NT2/D1 (cell line): Measurements from ENCODE around the gene SLC6A12.

Source experiments
- SUZ12 ChIP-seq: IDR thresholded peaks from 2 replicates; pipeline ENCODE4 v1.6.1; 2011; ENCODE audit not compliant: insufficient read length, insufficient read depth; ENCODE audit errors: extremely low read depth
- ZNF274 ChIP-seq: IDR thresholded peaks from 2 replicates; pipeline ENCODE4 v1.6.1; 2011; ENCODE audit warnings: mild to moderate bottlenecking, low read depth, low read length

DNA sequence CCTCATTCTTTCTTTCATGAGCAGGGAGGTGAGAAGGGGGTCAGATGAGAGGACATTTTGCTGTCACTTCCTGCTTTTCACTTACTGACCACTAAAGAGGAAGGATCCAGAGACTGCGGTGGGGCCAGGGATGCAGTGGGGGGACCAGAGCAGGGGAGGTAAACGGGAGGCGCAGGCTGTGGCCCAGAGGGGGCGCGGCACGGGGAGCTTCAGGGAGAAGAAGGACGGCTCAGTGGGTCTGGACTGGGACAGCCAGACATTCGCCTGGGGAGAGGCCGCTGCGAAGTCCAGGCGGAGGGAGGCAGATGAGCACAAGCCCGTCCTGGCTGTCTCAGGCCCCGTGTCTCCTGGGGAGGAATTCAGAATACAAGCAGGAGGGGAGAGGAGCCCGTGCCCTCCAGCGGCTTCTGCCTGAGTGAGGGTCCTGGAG is 41.2 kb downstream of the SLC6A12 start:
- TF ChIP-seq ZNF274 (no peak), SUZ12 (no peak)
